ENCODE measurements around the gene OR8U1.
A peak's percentile ranks its signal among the peaks of the same experiment; 100 is the strongest.
"Not testable (repeated sequence)": the region's sequence is repeated elsewhere in the genome, so short reads cannot be mapped to it uniquely, and the experiment has no call there.

The OR8U1 gene

DNA sequence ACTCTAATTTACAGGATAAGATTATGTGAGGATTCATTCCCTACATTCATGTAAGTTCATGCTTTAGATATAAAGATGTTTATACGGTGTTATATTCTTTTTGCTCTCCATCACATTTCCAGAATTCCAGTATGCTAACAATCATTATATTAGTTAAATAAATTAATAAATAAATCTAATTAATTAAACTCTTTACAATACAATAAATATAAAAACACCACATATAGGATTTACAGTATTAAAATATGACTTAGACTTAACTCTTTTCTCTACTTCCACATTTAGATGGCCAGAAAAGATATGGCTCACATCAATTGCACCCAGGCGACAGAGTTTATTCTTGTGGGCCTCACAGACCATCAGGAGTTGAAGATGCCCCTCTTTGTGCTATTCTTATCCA is at the start of gene OR8U1:
Gene OR8U1 (plus strand): TSS at position 301 of the 400 bp plus-strand sequence. CDS start 0 bp downstream, at position 301.
- no peak for DNase-seq

DNA sequence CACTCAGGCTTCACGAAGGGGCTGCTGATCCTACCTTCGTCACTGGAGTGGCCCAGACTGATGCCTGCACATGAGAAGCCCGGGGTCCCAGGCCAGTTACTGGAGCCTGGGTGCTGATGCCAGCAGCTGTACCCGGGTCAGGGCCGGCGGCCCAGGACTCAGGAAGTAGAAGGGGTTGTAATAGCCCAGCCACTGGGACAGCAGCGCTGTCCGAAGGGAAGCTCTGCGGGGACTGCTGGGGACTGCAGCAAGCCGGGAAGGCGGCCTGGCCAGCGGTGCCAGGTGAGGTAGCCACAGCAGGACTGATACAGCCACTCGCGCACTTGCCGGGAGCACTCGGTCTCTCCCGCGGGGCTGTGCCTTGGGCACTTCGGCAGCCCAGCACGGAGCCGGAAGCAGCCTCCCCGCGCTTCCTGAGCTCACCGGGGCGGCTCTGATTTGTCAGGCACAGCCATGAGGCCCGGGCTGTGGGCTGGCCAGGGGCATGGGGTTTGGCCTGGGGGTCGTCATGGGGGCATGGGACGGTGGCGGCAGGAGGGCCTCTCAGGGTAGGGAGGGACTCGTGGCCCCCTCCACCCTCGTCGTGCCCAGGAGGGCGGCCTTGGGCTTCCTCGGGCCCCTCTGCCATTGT is 43.4 kb upstream of the OR8U1 start:
- DNase-seq, result no peak

DNA sequence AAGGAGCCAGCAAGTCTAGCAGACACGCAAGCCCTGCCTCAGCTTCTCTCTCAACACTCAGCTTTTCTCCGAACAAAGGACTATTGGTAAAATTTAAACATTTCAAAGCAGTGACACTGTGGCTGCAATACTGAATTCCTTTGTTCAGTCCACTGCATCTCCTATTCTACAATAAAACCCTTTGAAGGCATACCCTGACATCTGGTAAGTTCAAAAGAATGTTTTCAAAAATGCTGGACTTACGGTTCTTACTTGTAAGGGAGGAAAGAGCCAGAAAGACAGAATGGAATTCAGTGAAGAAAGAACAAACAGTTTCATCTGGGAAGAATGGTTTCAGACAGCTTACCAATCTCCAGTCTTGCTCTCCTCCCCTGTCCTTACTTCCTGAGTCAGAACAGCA is 42.3 kb upstream of the OR8U1 start:
- DNase-seq, result no peak

DNA sequence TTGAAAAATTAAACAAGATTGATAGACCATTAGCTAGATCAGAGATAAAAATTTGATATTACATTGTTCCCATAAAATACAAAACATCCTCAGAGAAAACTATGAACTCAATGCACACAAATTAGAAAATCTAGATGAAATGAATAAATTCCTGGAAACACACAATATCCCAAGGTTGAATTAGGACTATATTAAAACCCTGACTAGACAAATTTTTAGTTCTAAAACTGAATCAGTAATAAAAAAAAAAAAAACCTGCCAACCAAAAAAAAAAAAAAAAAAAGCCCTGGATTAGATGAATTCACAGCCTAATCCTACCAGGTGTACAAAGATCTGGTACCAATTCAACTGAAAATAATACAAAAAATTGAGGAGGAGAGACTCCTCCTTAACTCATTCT is 35.1 kb upstream of the OR8U1 start:
- DNase-seq, result no peak

DNA sequence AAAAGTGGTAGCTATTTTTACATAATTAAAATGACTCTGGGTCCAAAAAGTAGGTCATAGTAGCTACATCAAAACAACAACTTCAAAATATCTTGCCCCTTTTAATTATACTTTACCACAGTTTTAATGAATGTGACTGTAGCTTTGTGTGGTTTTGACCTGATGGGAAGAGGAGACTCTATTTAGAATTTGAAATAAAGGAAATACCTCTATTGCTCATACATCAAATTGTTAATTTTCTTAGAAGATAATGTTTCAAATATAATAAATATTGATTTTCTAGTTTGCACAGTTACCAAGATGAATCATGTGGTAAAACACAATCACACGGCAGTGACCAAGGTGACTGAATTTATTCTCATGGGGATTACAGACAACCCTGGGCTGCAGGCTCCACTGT is 29.7 kb upstream of the OR8U1 start, which contains the start of gene OR8K1:
Gene OR8K1 (plus strand): TSS at position 301 of the 400 bp plus-strand sequence. CDS start 0 bp downstream, at position 301.
- no peak for DNase-seq

DNA sequence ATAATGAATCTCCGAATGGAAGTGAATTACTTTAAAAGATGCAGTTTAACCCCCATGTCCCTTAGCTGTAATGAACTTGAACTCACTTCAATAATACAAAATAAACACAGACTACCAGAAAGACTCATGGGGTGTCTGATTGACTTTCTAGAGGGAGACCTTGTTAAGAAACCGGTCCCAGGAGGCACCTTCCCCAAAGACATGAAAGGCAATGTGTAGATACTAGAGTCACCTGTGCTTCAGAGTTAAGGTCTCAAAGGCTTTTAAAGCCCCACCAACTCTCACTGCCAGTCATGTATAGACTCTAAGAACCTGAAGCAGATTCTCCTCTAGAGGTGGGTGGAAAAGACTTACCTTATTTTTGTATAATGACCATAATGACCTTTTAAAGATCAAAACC is 21.4 kb upstream of the OR8U1 start, which contains the start of gene OR8J1:
Gene OR8J1 (plus strand): TSS at position 301 of the 400 bp plus-strand sequence. CDS start 5,956 bp downstream, outside the sequence.
- DNase-seq, result no peak

DNA sequence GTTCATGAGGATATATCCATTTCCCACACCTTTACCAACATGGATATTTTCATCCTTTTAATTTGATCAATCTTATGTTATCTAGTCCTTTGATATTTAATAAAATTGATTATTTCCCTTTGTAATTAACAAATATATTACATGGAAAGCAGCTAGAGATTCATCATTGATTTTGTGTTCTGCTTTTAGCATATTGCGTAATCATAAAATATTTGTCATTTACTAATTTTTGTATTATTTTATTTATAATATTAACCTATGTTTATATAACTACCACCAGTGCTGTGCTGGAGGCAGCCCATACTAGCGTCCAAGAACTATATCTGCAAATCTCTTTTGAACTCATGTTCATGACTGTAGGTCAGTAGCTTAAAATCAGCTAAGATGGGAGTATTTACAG is 4.7 kb downstream of the OR8U1 start:
- DNase-seq, result no peak

DNA sequence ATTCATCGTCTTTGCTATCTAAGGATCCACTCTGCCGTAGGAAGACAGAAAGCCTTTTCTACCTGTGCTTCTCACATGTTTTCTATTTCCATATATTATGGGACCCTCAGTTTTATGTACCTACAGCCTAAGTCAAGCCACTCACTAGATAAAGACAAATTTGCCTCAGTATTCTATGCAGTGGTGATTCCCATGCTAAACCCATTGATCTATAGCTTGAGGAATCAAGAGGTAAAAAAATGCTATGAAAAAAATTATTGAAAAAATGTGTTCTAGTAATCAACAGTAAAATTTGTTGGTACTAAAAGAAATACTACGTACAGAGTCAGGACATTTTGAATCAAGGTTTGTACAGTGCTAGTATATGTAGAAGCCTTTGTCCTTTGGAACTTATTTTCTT is 19.0 kb downstream of the OR8U1 start:
- DNase-seq, result no peak

DNA sequence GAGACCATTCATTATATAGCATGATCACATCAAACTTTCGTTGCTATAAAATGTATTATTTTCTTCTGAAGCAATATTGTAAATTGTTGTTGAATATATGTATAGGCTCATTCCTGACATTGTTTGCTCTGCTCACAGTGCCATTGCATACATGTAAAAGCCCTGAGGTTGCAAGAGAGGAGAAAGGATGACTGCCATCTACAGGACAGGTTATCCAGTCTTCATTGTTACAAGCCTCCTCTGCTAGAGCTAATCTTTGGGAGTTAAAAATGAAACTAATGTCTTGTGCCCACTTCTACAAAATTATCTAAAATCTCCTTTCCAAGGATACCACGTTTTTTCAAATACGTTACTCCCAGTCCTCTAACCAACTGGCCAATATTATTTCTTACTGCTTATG is 20.6 kb downstream of the OR8U1 start:
- DNase-seq, result peak in 1 of 2 experiments; percentile 24

DNA sequence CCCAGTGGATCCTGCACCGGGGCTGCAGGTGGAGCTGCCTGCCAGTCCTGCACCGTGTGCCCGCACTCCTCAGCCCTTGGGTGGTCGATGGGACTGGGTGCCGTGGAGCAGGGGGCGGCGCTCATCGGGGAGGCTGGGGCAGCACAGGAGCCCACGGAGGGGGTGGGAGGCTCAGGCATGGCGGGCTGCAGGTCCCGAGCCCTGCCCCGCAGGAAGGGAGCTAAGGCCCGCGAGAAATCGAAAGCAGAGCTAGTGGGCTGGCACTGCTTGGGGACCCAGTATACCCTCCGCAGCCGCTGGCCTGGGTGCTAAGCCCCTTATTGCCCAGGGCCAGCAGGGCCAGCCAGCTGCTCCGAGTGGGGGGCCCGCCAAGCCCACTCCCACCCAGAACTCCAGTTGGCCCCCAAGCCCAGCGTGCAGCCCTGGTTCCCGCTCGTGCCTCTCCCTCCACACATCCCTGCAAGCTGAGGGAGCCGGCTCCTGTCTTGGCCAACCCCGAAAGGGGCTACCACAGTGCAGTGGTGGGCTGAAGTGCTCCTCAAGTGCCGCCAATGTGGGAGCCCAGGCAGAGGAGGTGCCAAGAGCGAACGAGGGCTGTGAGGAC is 26.5 kb downstream of the OR8U1 start:
- not testable (repeated sequence) for DNase-seq

DNA sequence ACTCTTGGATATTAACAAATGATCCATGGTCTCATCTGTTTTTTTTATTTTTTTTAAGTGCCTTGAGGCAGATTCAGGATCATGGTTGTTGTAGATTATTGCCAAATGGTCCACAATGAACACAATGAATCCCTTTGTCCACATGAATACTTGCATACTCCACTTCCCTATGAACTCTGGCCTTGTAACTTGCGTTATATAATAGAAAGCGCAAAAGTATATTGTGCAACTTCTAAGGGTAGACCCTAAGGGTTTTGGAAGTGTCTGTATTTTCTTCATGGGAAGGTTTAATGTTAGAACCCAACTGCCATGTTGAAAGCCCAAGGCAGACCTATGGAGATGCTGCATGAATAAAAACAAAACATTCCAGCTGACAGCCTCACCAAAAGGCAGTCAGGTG is 29.0 kb downstream of the OR8U1 start:
- DNase-seq, result no peak

DNA sequence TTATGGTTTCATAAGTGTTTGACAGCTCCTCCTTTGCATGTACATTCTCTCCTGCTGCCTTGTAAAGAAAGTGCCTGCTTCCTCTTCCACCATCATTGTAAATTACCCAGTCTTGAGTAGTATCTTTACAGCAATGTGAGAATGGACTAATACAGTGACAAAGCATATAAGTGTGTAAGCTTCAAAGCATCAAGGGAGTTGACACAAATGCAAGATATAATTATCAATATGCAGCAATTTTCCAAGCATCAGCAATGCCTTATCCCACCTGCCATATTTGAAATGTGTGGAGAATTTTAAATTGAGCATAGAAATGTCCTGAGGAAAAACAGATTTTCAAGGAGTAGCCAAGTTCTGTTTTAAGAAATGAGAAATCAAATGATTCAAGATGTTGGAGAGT is 35.4 kb downstream of the OR8U1 start:
- no peak for DNase-seq

DNA sequence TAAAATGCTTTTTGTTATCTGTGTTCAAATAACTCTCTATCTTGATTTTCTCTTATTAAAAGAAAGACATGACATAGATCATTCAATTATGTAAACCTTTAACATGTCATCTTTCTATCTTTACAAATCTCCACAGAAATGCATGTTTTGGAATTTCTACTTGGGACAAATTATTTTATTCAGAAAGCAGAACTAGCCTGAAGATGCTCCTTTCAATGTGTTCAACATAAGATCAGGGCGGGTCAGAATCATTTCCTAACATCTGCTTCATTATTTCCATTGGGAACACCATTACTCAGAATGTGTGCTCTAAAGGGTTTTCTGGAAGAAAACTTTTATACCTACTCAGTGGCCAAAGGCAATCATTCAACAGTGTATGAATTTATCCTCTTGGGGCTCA is 37.0 kb downstream of the OR8U1 start, which contains the start of gene OR5AL1:
Gene OR5AL1 (plus strand): TSS at position 301 of the 400 bp plus-strand sequence.
- DNase-seq, result no peak
